Measurements from ENCODE around the gene OR6B3. TPM values are rescaled to one million over a fixed set of nuclear protein-coding genes. Genes with fewer than 3 reads are reported as not detected.

OR6B3 gene
- total RNA-seq, 2 experiments from 2014 or later, result not detected

DNA sequence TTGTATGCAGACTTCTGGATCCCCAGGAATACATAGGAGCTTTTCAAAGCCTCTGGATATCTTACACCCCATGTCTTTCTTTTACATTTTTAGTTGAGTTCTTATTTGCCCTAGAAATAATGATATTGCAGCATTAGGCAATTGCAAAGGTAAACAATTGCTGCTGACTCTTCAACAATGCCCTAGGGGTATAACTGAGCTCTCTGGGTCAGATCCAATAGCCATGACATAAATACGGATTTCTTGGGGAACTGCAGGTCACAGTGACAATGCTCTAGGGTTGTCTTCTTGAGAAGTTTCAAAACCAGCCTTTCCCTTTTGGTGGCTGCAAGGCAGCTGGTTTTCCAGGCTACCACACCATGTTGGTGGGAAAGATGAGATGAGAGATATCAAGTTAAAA is 16.5 kb upstream of the OR6B3 start:
- TF ChIP-seq CTCF (conservative IDR thresholded peaks at IDR 0.05; ENCODE audit: low read length) (no peak), EZH2phosphoT487 (IDR thresholded peaks at IDR 0.05; ENCODE audit: borderline replicate concordance, low read depth, low read length) (no peak)
- no peak overlapping the region for H3K27ac ChIP-seq (ENCODE audit: low read depth, low read length, poor library complexity, severe bottlenecking)
- intact Hi-C loops (cut with micrococcal nuclease; ENCODE audit: unreplicated experiment), result no loop called here
- H2AFZ ChIP-seq (ENCODE audit: low read length), result no peak overlapping the region
- H3K4me3 ChIP-seq (ENCODE audit: low read depth, low read length, poor library complexity, severe bottlenecking), result no peak overlapping the region
- BruUV-seq (replicated peaks), result no TSS peak
- no peak overlapping the region for H3K4me2 ChIP-seq (ENCODE audit: low read length)
- DNase-seq (ENCODE audit: low spot score), result no peak
- no peaks in the 10 kb centered on the region for H3K36me3 ChIP-seq (ENCODE audit: insufficient read depth, low read length)
- no peaks in the 10 kb centered on the region for H3K4me1 ChIP-seq (ENCODE audit: insufficient read depth, low read length, poor library complexity, severe bottlenecking)
- no peaks in the 10 kb centered on the region for H4K20me1 ChIP-seq (ENCODE audit: insufficient read depth, low read length)
- H3K9me2 ChIP-seq (ENCODE audit: insufficient read depth, low read length), result no peaks in the 10 kb centered on the region
- H3K9me3 ChIP-seq (ENCODE audit: low read length), result no peaks in the 10 kb centered on the region
- ChIA-PET POLR2A (interaction anchor here (0.9 kb wide), 1 partner anchor 9 kb away, joined by 3 read pairs; no protein-coding TSS in a partner anchor), CTCF (ENCODE audit: unreplicated experiment) (no interaction called here)
- no peaks in the 10 kb centered on the region for H3K79me2 ChIP-seq (ENCODE audit: insufficient read depth, low read depth, low read length)

GRCh38 chr2:240068193-240068592 is 14.9 kb upstream of the OR6B3 start:
- no peak overlapping the region for H3K27ac ChIP-seq (ENCODE audit: low read depth, low read length, poor library complexity, severe bottlenecking)
- no TSS peak for BruUV-seq (replicated peaks)
- H3K4me3 ChIP-seq (ENCODE audit: low read depth, low read length, poor library complexity, severe bottlenecking), result no peak overlapping the region
- H2AFZ ChIP-seq (ENCODE audit: low read length), result no peak overlapping the region
- CTCF ChIA-PET (ENCODE audit: unreplicated experiment), result no interaction called here
- H3K4me1 ChIP-seq (ENCODE audit: insufficient read depth, low read length, poor library complexity, severe bottlenecking), result no peaks in the 10 kb centered on the region
- POLR2A ChIA-PET, result no interaction called here
- DNase-seq (ENCODE audit: low spot score), result no peak
- no peak for TF ChIP-seq EZH2phosphoT487 (IDR thresholded peaks at IDR 0.05; ENCODE audit: borderline replicate concordance, low read depth, low read length)
- TF ChIP-seq CTCF (conservative IDR thresholded peaks at IDR 0.05; ENCODE audit: low read length), result no peak
- H3K4me2 ChIP-seq (ENCODE audit: low read length), result no peak overlapping the region
- no peaks in the 10 kb centered on the region for H3K36me3 ChIP-seq (ENCODE audit: insufficient read depth, low read length)
- no peaks in the 10 kb centered on the region for H4K20me1 ChIP-seq (ENCODE audit: insufficient read depth, low read length)
- no peaks in the 10 kb centered on the region for H3K79me2 ChIP-seq (ENCODE audit: insufficient read depth, low read depth, low read length)
- no peaks in the 10 kb centered on the region for H3K9me2 ChIP-seq (ENCODE audit: insufficient read depth, low read length)
- intact Hi-C loops (cut with micrococcal nuclease; ENCODE audit: unreplicated experiment), result no loop called here
- H3K9me3 ChIP-seq (ENCODE audit: low read length), result no peaks in the 10 kb centered on the region

- CTCF ChIA-PET (ENCODE audit: unreplicated experiment), result no interaction called here
- intact Hi-C loops (cut with micrococcal nuclease; ENCODE audit: unreplicated experiment), result no loop called here
Observed at GRCh38 chr2:240066489-240066888, 13.2 kb upstream of the OR6B3 start.

More at GRCh38 chr2:240066489-240066888, 13.2 kb upstream of the OR6B3 start:
- no TSS peak for BruUV-seq (replicated peaks)
- Histone ChIP-seq H3K9me3 (ENCODE audit: low read length) (no peaks in the 10 kb centered on the region), H3K36me3 (ENCODE audit: insufficient read depth, low read length) (no peaks in the 10 kb centered on the region), H3K4me1 (ENCODE audit: insufficient read depth, low read length, poor library complexity, severe bottlenecking) (no peaks in the 10 kb centered on the region), H3K9me2 (ENCODE audit: insufficient read depth, low read length) (no peaks in the 10 kb centered on the region), H4K20me1 (ENCODE audit: insufficient read depth, low read length) (no peaks in the 10 kb centered on the region), H3K79me2 (ENCODE audit: insufficient read depth, low read depth, low read length) (no peaks in the 10 kb centered on the region), H2AFZ (ENCODE audit: low read length) (no peak overlapping the region), H3K4me2 (ENCODE audit: low read length) (no peak overlapping the region), H3K27ac (ENCODE audit: low read depth, low read length, poor library complexity, severe bottlenecking) (no peak overlapping the region), H3K4me3 (ENCODE audit: low read depth, low read length, poor library complexity, severe bottlenecking) (no peak overlapping the region)
- POLR2A ChIA-PET, result interaction anchor here (1.0 kb wide), 1 partner anchor 31 kb away, joined by 4 read pairs; no protein-coding TSS in a partner anchor
- TF ChIP-seq CTCF (conservative IDR thresholded peaks at IDR 0.05; ENCODE audit: low read length) (no peak), EZH2phosphoT487 (IDR thresholded peaks at IDR 0.05; ENCODE audit: borderline replicate concordance, low read depth, low read length) (no peak)
- DNase-seq (ENCODE audit: low spot score), result no peak

All from OCI-LY7 (cell line).